HG02885 (cell line): ENCODE measurements around the gene SLC19A1.

Experiments used
- ATAC-seq: cut with Tn5 transposase; IDR thresholded peaks from one replicate; pipeline ENCODE4 v1.9.1; 2021; ENCODE audit warnings: mild to moderate bottlenecking; ENCODE audit not compliant: unreplicated experiment, poor library complexity

SLC19A1 gene

GRCh38 chr21:45546636-45547544 is 4.7 kb upstream of the SLC19A1 start:
- no peak for ATAC-seq

- ATAC-seq = no peak
Observed at GRCh38 chr21:45545691-45546531, 3.7 kb upstream of the SLC19A1 start.

- ATAC-seq = no peak
Observed at GRCh38 chr21:45545236-45545570, 3.0 kb upstream of the SLC19A1 start.

GRCh38 chr21:45544449-45545235 is 2.4 kb upstream of the SLC19A1 start:
- no peak for ATAC-seq

GRCh38 chr21:45543710-45544448 is 1.6 kb upstream of the SLC19A1 start:
- ATAC-seq = no peak

- no peak for ATAC-seq
Observed at GRCh38 chr21:45543371-45543709, 1.1 kb upstream of the SLC19A1 start.

- ATAC-seq = no peak
Observed at GRCh38 chr21:45542667-45543370, 579 bp upstream of the SLC19A1 start.

GRCh38 chr21:45541221-45542039 is 810 bp downstream of the SLC19A1 start:
- ATAC-seq = peak; percentile 67

GRCh38 chr21:45540601-45540970 is 1.7 kb downstream of the SLC19A1 start:
- no peak for ATAC-seq

- no peak for ATAC-seq
Observed at GRCh38 chr21:45539796-45540600, 2.2 kb downstream of the SLC19A1 start.

- no peak for ATAC-seq
Observed at GRCh38 chr21:45539046-45539795, 3.0 kb downstream of the SLC19A1 start.

GRCh38 chr21:45538381-45539045 is 3.7 kb downstream of the SLC19A1 start:
- no peak for ATAC-seq

- ATAC-seq = no peak
Observed at GRCh38 chr21:45537746-45538291, 4.4 kb downstream of the SLC19A1 start.

- ATAC-seq = no peak
Observed at GRCh38 chr21:45537111-45537745, 5.0 kb downstream of the SLC19A1 start.

GRCh38 chr21:45536301-45537081 is 5.7 kb downstream of the SLC19A1 start:
- no peak for ATAC-seq
